ENCODE data around the gene SMG6. TPM values are rescaled to one million over a fixed set of nuclear protein-coding genes. Genes with fewer than 3 reads are reported as not detected.

Gene SMG6
- total and polyA plus RNA-seq, 3 experiments from 2014 or later, result 11.2 to 54.1 (median 53.3) TPM

- no peak overlapping the region for H3K27ac ChIP-seq (ENCODE audit: low read depth, low read length)
- peaks cover 29% of the 10 kb centered on the region for H3K4me1 ChIP-seq (ENCODE audit: insufficient read depth, low read length)
- peak overlapping the region; percentile 65 to 91 (median 84) for H3K27ac Mint-ChIP-seq
- peaks cover 0 to 59% (median 21%) of the 10 kb centered on the region in 3 donors for H3K36me3 Mint-ChIP-seq
- H3K36me3 ChIP-seq (ENCODE audit: insufficient read depth, low read length), result peaks cover 10% of the 10 kb centered on the region
- no peaks in the 10 kb centered on the region for H3K9me3 ChIP-seq (ENCODE audit: low read length)
- peaks cover 33 to 67% (median 46%) of the 10 kb centered on the region in 3 donors for H3K4me1 Mint-ChIP-seq
- no peaks in the 10 kb centered on the region for H3K27me3 ChIP-seq (ENCODE audit: insufficient read depth, low read length, poor library complexity, severe bottlenecking)
- DNase-seq, result peak in 1 of 5 donors; percentile 76
- no peaks in the 10 kb centered on the region for H3K27me3 Mint-ChIP-seq
- CTCF ChIA-PET, result interaction anchor here (1.1 to 6.1 kb wide), 4 partner anchors 13 to 33 kb away, joined by 3 to 57 read pairs (median 8); partner anchors contain the start of gene HIC1
- peak overlapping the region in 5 of 7 donors; percentile 44 to 69 (median 55) for H3K4me3 Mint-ChIP-seq
- no peaks in the 10 kb centered on the region for H3K9me3 Mint-ChIP-seq
- no peak overlapping the region for H3K4me3 ChIP-seq (ENCODE audit: low read length)
- POLR2A ChIA-PET, result interaction anchor here (0.8 to 1.4 kb wide), 3 partner anchors 10 to 19 kb away, joined by 3 to 5 read pairs (median 3); no protein-coding TSS in a partner anchor
Measured at GRCh38 chr17:2070241-2071023, 233.2 kb downstream of the SMG6 start.

- H3K4me1 ChIP-seq (ENCODE audit: insufficient read depth, low read length), result peaks cover 29% of the 10 kb centered on the region
- no peak overlapping the region for H3K27ac ChIP-seq (ENCODE audit: low read depth, low read length)
- peak overlapping the region in 3 of 7 donors; percentile 23 to 69 (median 67) for H3K4me3 Mint-ChIP-seq
Measured at GRCh38 chr17:2068519-2069051, 235.0 kb downstream of the SMG6 start.

GRCh38 chr17:2068031-2068518 lies 235.5 kb downstream of the SMG6 start:
- H3K27ac Mint-ChIP-seq, result peak overlapping the region in 5 of 8 donors; percentile 50 to 85 (median 76)
- CTCF ChIA-PET, result interaction anchor here (1.4 to 6.1 kb wide), 4 partner anchors 11 to 314 kb away, joined by 3 to 57 read pairs (median 14); partner anchors contain the start of gene HIC1
- no peaks in the 10 kb centered on the region for H3K9me3 Mint-ChIP-seq
- H3K4me1 Mint-ChIP-seq, result peaks cover 40 to 86% (median 56%) of the 10 kb centered on the region in 3 donors
- no peaks in the 10 kb centered on the region for H3K27me3 Mint-ChIP-seq
- Histone ChIP-seq H3K27me3 (ENCODE audit: insufficient read depth, low read length, poor library complexity, severe bottlenecking) (no peaks in the 10 kb centered on the region), H3K27ac (ENCODE audit: low read depth, low read length) (no peak overlapping the region), H3K4me1 (ENCODE audit: insufficient read depth, low read length) (peaks cover 29% of the 10 kb centered on the region), H3K4me3 (ENCODE audit: low read length) (no peak overlapping the region), H3K9me3 (ENCODE audit: low read length) (no peaks in the 10 kb centered on the region), H3K36me3 (ENCODE audit: insufficient read depth, low read length) (peaks cover 21% of the 10 kb centered on the region)
- H3K36me3 Mint-ChIP-seq, result peaks cover 0 to 73% (median 20%) of the 10 kb centered on the region in 3 donors
- POLR2A ChIA-PET, result interaction anchor here (1.5 kb wide), 1 partner anchor 10 kb away, joined by 4 read pairs; no protein-coding TSS in a partner anchor
- H3K4me3 Mint-ChIP-seq, result peak overlapping the region in 1 of 7 donors; percentile 69
- no peak for DNase-seq

More at GRCh38 chr17:2068519-2069051, 235.0 kb downstream of the SMG6 start:
- peak in 1 of 5 donors; percentile 69 for DNase-seq
- POLR2A ChIA-PET, result interaction anchor here (1.0 to 1.5 kb wide), 2 partner anchors 10 to 22 kb away, joined by 4 to 7 read pairs; no protein-coding TSS in a partner anchor
- no peaks in the 10 kb centered on the region for H3K9me3 Mint-ChIP-seq
- peaks cover 20% of the 10 kb centered on the region for H3K36me3 ChIP-seq (ENCODE audit: insufficient read depth, low read length)
- H3K36me3 Mint-ChIP-seq, result peaks cover 0 to 67% (median 20%) of the 10 kb centered on the region in 3 donors
- peaks cover 40 to 81% (median 56%) of the 10 kb centered on the region in 3 donors for H3K4me1 Mint-ChIP-seq
- H3K27me3 ChIP-seq (ENCODE audit: insufficient read depth, low read length, poor library complexity, severe bottlenecking), result no peaks in the 10 kb centered on the region
- H3K9me3 ChIP-seq (ENCODE audit: low read length), result no peaks in the 10 kb centered on the region
- H3K27me3 Mint-ChIP-seq, result no peaks in the 10 kb centered on the region
- H3K4me3 ChIP-seq (ENCODE audit: low read length), result no peak overlapping the region
- CTCF ChIA-PET, result interaction anchor here (2.4 to 6.1 kb wide), 3 partner anchors 11 to 176 kb away, joined by 14 to 57 read pairs (median 14); partner anchors contain the start of gene HIC1
- H3K27ac Mint-ChIP-seq, result peak overlapping the region; percentile 70 to 90 (median 84)

GRCh38 chr17:2067608-2068024 lies 236.0 kb downstream of the SMG6 start:
- H3K9me3 Mint-ChIP-seq, result no peaks in the 10 kb centered on the region
- peaks cover 40 to 91% (median 56%) of the 10 kb centered on the region in 3 donors for H3K4me1 Mint-ChIP-seq
- CTCF ChIA-PET, result interaction anchor here (0.8 to 6.1 kb wide), 5 partner anchors 10 to 314 kb away, joined by 3 to 57 read pairs (median 14); partner anchors contain the start of gene HIC1
- peak overlapping the region in 3 of 8 donors; percentile 66 to 85 (median 82) for H3K27ac Mint-ChIP-seq
- Histone ChIP-seq H3K9me3 (ENCODE audit: low read length) (no peaks in the 10 kb centered on the region), H3K27me3 (ENCODE audit: insufficient read depth, low read length, poor library complexity, severe bottlenecking) (no peaks in the 10 kb centered on the region), H3K27ac (ENCODE audit: low read depth, low read length) (no peak overlapping the region), H3K36me3 (ENCODE audit: insufficient read depth, low read length) (peaks cover 21% of the 10 kb centered on the region), H3K4me3 (ENCODE audit: low read length) (no peak overlapping the region), H3K4me1 (ENCODE audit: insufficient read depth, low read length) (peaks cover 29% of the 10 kb centered on the region)
- H3K4me3 Mint-ChIP-seq, result peak overlapping the region in 3 of 7 donors; percentile 25 to 74 (median 69)
- POLR2A ChIA-PET, result interaction anchor here (1.5 kb wide), 1 partner anchor 9 kb away, joined by 4 read pairs; no protein-coding TSS in a partner anchor
- no peak for DNase-seq
- no peaks in the 10 kb centered on the region for H3K27me3 Mint-ChIP-seq
- H3K36me3 Mint-ChIP-seq, result peaks cover 0 to 73% (median 20%) of the 10 kb centered on the region in 3 donors

GRCh38 chr17:2067048-2067561 lies 236.5 kb downstream of the SMG6 start:
- no peaks in the 10 kb centered on the region for H3K9me3 ChIP-seq (ENCODE audit: low read length)
- peaks cover 0 to 73% (median 16%) of the 10 kb centered on the region in 3 donors for H3K36me3 Mint-ChIP-seq
- peaks cover 40 to 96% (median 56%) of the 10 kb centered on the region in 3 donors for H3K4me1 Mint-ChIP-seq
- no peaks in the 10 kb centered on the region for H3K27me3 ChIP-seq (ENCODE audit: insufficient read depth, low read length, poor library complexity, severe bottlenecking)
- H3K27me3 Mint-ChIP-seq, result no peaks in the 10 kb centered on the region
- H3K27ac Mint-ChIP-seq, result peak overlapping the region in 5 of 8 donors; percentile 33 to 85 (median 66)
- POLR2A ChIA-PET, result interaction anchor here (1.5 kb wide), 1 partner anchor 9 kb away, joined by 4 read pairs; no protein-coding TSS in a partner anchor
- CTCF ChIA-PET, result interaction anchor here (0.8 to 3.7 kb wide), 3 partner anchors 22 to 315 kb away, joined by 3 to 14 read pairs (median 3); no protein-coding TSS in a partner anchor
- DNase-seq, result no peak
- H3K36me3 ChIP-seq (ENCODE audit: insufficient read depth, low read length), result peaks cover 21% of the 10 kb centered on the region
- peak overlapping the region in 3 of 7 donors; percentile 25 to 74 (median 69) for H3K4me3 Mint-ChIP-seq
- H3K4me1 ChIP-seq (ENCODE audit: insufficient read depth, low read length), result peaks cover 29% of the 10 kb centered on the region
- H3K9me3 Mint-ChIP-seq, result no peaks in the 10 kb centered on the region
- H3K4me3 ChIP-seq (ENCODE audit: low read length), result no peak overlapping the region
- no peak overlapping the region for H3K27ac ChIP-seq (ENCODE audit: low read depth, low read length)

GRCh38 chr17:2065949-2066400 lies 237.6 kb downstream of the SMG6 start:
- H3K27ac ChIP-seq (ENCODE audit: low read depth, low read length), result no peak overlapping the region
- H3K36me3 Mint-ChIP-seq, result peaks cover 0 to 70% (median 12%) of the 10 kb centered on the region in 3 donors
- POLR2A ChIA-PET, result interaction anchor here (0.8 kb wide), 1 partner anchor 10 kb away, joined by 3 read pairs; no protein-coding TSS in a partner anchor

More at GRCh38 chr17:2065949-2066400, 237.6 kb downstream of the SMG6 start:
- Histone ChIP-seq H3K36me3 (ENCODE audit: insufficient read depth, low read length) (peaks cover 21% of the 10 kb centered on the region), H3K27me3 (ENCODE audit: insufficient read depth, low read length, poor library complexity, severe bottlenecking) (no peaks in the 10 kb centered on the region), H3K4me3 (ENCODE audit: low read length) (no peak overlapping the region), H3K4me1 (ENCODE audit: insufficient read depth, low read length) (peaks cover 27% of the 10 kb centered on the region), H3K9me3 (ENCODE audit: low read length) (no peaks in the 10 kb centered on the region)
- no peaks in the 10 kb centered on the region for H3K27me3 Mint-ChIP-seq
- no peak for DNase-seq
- H3K9me3 Mint-ChIP-seq, result no peaks in the 10 kb centered on the region
- H3K4me3 Mint-ChIP-seq, result no peak overlapping the region
- peaks cover 38 to 97% (median 52%) of the 10 kb centered on the region in 3 donors for H3K4me1 Mint-ChIP-seq
- peak overlapping the region in 7 of 8 donors; percentile 18 to 39 (median 33) for H3K27ac Mint-ChIP-seq
- CTCF ChIA-PET, result interaction anchor here (1.2 to 5.2 kb wide), 4 partner anchors 9 to 217 kb away, joined by 5 to 23 read pairs (median 6); no protein-coding TSS in a partner anchor

Data from CD8-positive, alpha-beta memory T cell (primary cell).